GM12874 (cell line): ENCODE results near the gene KIAA1958.

Experiments
- CTCF ChIP-seq: IDR thresholded peaks from 2 replicates; pipeline ENCODE4 v1.5.1; 2011; ENCODE audit warnings: low read depth, mild to moderate bottlenecking, control low read depth, low read length, moderate library complexity; ENCODE audit not compliant: insufficient read depth

Gene KIAA1958

DNA sequence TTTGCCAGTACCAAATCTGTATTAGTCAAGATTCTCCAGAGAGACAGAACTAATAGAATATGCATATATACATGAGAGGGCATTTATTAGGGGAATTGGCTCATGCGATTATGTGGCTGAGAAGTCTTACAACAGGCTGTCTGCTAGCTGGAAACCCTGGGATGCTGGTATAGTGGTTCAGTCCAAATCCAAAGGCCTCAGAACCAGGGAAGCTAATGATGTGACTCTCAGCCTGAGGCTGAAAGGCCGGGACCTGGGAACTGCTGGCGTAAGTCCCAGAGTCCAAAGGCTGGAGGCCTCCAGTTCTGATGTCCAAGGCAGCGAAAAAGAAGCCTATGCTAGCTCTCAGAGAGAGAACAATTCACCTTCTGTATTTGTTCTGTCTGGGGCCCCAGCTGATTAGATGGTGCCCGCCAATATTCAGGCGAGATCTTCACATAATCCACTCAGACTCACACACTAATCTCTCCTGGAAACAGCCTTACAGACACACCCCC, 84.1 kb downstream of the KIAA1958 start:
- no peak for TF ChIP-seq CTCF

DNA sequence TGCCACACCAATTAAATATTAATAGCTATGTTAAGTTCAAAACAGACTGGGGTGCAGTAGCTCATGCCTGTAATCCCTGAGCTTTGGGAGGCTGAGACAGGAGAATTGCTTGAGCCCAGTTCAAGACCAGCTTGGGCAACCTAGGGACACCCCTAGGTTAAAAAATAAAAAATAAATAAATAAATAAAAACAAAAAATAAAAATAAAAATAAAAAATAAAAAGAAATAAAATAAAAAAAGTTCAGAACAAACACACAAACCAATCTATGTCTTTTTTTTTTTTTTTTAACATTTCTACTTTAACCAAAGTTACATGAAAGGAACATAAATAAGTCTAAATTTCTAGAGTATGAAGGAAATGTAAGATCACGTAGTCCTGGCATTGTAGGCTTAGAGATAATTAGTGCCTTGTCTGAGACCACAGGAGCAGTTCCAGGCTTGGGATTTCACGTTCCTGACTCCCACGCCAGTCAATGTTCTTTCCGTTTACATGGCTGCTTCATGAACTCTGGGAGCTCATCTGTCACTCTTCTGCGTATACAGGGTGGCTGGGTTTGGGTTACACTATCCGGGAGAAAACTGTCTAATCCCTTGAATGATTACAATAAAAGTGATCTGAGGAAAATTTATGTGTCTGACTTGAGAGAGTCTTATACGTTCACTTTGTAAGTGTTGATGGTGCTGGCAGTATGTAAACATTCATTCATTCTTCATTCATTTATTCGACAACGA, 85.2 kb downstream of the KIAA1958 start:
- no peak for TF ChIP-seq CTCF

DNA sequence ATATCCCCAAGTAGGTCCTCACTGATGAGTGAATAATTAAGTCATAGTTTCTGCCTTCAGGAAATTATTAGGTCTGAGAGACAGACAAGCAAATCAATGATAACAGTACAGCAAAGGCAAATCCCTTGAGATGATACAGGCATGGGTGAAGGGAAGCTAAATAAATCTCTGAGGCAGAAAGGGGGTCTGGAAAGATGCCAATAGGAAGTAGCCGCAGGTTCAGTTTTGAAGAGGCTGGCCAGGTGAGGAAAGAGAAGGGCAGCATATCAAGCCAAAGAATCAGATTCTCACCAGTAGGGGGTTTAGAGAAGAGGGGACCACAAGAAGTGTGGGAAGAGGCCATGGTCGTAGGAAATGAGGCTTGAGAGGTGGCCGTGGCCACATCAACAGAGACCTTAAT, 85.8 kb downstream of the KIAA1958 start:
- TF ChIP-seq CTCF = no peak

DNA sequence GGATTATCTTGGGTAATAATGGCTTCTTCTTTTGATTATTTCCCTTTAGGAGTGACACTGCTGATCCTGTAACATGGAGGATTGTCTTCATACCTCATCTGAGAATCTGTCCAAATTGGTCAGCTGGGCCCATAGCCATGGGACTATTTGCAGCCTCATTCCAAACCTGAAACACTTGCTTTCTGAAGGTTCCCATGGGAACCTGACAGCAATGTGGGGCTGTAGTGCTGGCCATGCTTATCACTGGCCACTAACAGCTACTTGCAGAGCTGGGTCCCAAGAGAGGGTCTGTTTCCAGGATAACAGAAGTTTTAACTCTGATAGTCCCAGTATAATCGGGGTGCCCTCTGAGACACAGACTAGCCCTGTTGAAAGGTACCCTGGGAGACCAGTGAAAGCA, 87.4 kb downstream of the KIAA1958 start:
- no peak for TF ChIP-seq CTCF

DNA sequence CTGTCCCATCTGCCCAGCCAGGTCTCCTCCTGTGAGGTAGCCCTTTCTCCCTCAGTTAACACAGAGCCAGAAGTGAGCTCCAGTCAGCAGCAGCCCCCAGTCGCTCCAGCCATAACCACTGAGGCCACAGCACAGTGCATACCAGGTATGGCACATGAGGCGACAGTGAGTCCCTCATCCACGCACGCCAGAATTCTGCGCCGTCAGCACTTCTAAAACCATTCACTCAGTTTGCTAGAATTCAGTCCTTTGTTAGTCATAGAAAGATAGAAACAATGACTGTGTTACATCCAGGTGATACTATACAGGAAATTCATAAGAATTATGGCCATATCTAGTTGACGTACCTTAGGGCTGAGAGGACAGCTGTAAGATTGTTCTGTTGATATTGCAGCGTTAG, 88.5 kb downstream of the KIAA1958 start:
- no peak for TF ChIP-seq CTCF

DNA sequence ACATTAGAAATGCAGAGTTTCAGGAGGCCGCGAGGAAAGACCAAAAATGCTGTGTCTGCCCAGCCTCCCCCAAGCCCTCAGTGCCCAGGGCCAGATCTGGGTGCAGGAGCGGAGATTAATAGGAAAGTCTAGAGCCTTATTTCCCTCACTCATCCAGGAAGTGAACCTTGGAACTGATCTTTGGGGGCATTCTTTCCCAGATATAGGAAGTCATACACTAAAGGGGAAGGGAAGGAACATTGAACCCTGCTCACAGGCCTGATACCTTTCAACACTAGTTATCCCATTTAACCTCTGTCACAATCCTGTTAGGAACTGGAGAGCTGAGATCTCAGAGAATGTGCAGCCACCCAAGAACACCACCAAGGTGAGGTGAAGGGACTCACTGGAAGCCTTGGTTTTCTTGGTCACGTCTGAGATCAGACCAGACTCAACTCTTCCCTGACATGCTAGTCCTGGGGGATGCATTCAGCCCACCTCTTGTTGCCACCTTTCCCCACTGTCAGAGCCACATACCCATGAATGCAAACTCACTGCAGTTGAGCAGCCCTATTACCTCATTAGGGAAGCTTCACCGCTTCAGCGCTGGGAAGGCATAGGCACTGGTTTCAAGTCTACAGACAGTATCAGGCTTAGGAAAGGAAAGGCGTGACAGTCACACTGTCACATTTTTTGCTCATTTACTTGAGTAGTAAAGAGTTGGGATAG, 95.0 kb downstream of the KIAA1958 start:
- no peak for TF ChIP-seq CTCF

DNA sequence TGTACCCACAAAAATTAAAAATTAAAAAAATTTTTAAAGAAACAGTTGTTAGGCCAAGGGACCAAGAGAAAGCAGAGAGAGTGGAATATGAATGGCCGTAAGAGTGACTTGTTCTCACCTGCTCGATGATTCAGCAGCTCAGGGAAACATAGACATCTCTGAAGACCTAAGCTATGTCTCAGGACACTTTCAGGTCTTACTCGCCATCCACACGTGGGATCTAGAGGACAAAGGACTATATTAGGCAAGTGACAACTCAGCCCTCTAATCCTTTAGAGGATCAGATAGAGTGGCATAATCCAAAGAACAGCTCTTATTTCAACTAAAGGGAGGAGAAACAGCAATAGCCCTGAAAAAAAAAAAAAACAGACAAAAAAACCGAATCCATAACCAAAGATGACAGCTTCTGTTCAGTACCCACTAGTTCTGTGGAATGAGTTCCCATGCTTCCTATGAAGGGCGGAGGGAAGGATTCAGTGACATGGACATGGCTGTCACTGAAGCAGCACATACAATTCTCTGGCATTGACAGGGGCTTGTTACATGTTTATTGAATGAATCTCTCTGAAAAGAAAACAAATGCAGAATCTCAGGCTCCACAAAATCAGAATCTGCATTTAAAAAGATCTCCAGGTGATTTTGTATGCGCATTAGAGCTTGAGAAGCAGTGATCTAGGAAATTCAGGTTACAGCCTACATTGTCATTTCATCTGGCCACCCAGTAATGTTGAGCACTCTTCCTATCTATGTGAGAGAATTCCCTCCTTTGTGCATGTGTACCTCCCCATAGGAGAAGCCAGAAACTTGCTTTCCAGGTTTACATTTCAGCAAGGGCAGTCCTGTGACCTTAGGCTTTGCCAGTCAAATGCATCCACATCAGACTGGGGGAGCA, 96.0 kb downstream of the KIAA1958 start:
- no peak for TF ChIP-seq CTCF
